ENCODE measurements around the gene PGBD1. TPM values are rescaled to one million over a fixed set of nuclear protein-coding genes. Genes with fewer than 3 reads are reported as not detected.

PGBD1 gene
- total and polyA plus RNA-seq, 2 of the 8 experiments (the other 6 are each of a cell fraction or from before 2014, with no cell fraction given), result 2.5 to 9.2 TPM

DNA sequence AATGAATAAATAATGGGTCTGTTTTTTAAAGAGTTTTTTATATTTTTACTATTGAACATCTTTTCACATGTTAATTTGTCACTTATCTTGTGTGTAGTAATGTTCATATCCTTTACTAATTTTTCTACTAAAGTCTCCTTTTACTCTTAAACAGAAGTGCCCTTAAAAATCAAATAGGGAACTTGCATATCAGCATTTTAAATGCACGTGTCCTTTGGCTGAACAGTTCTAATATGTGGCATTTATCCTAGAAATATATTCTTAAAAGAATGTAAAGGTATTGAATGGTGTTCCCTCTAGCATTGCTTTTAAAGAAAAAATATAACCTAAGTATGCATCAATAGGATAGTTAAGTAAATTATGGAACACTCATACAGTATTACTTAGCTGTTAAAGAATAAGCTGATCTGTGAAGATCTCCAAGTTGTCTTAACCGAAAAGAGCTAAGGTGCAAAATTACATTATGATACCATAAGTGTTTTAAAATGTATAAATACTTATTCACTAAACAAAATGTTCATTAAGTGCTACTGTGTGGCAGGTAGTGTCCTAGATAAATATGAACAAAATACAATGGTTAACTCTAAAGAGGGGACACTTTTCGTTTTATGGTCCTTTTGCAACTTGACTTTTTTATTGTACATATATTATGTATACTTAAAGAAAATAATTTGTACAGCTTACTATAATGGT is 631 bp upstream of the PGBD1 start (continued):
- no peak for TF ChIP-seq EP300 (IDR thresholded peaks at IDR 0.05; ENCODE audit: borderline replicate concordance in 1 of 2, low read depth in 2 of 2, low read length in 2 of 2)
- no peak for TF ChIP-seq HDAC6 (IDR thresholded peaks at IDR 0.05; ENCODE audit: low read depth, low read length)
- TF ChIP-seq MAX (IDR thresholded peaks at IDR 0.05), result no peak
- no peak for TF ChIP-seq RXRA (IDR thresholded peaks at IDR 0.05; ENCODE audit: insufficient read depth, low read depth, low read length)
- TF ChIP-seq BCL11A (IDR thresholded peaks at IDR 0.05; ENCODE audit: low read depth in 2 of 2, low read length in 2 of 2), result no peak
- no peak for TF ChIP-seq JUN (IDR thresholded peaks at IDR 0.05; ENCODE audit: low read depth, low read length)

Measured in H1 (cell line).